Stimulated activated CD4-positive, alpha-beta T cell treated with anti-CD3 and anti-CD28 coated beads, Interleukin-2, amount 100 ng/mL, for 48 hours (primary cell): Measurements from ENCODE around the gene ZNF174.
A peak's percentile ranks its signal among the peaks of the same experiment; 100 is the strongest.

Source experiments
- DNase-seq, 2 donors: peaks; one replicate each; pipeline ENCODE4 v3.0.0-alpha.2; 2020

Gene ZNF174

GRCh38 chr16:3400779-3401688 lies at the start of gene ZNF174, which contains the start of gene ZSCAN32:
Gene ZNF174, plus strand, starts transcription at chr16:3401215. Its CDS starts 790 bp downstream, at chr16:3402005.
Gene ZSCAN32, minus strand, starts transcription at chr16:3401004. Its CDS starts 3,447 bp downstream, at chr16:3397557.
- peak; percentile 98 for DNase-seq

DNA sequence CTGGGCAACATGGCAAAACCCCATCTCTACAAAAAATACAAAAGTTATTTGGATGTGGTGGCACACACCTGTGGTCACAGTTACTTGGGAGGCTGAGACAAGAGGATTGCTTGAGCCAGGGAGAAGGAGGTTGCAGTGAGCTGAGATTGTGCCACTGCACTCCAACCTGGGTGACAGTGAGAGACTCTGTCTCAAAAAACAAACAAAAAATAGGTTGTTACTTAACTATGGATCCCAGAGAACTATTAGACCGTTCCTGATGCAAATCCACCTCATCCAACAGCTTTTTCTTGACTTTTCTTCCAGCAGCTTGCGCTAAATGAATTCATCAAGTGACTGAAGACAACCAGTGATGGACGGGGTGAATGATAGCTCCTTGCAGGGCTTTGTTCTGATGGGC lies 45.4 kb upstream of the ZNF174 start, which contains the start of gene OR2C1:
Gene OR2C1 (plus strand): TSS at position 301 of the 400 bp plus-strand sequence. CDS start 52 bp downstream, at position 353.
- no peak for DNase-seq

DNA sequence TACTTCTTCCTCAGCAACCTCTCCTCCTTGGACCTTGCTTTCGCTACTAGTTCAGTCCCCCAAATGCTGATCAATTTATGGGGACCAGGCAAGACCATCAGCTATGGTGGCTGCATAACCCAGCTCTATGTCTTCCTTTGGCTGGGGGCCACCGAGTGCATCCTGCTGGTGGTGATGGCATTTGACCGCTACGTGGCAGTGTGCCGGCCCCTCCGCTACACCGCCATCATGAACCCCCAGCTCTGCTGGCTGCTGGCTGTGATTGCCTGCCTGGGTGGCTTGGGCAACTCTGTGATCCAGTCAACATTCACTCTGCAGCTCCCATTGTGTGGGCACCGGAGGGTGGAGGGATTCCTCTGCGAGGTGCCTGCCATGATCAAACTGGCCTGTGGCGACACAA lies 44.9 kb upstream of the ZNF174 start:
- DNase-seq = no peak

- DNase-seq = no peak
Observed at GRCh38 chr16:3358871-3359270, 42.1 kb upstream of the ZNF174 start.

- no peak for DNase-seq
Observed at GRCh38 chr16:3362931-3363330, 38.1 kb upstream of the ZNF174 start.

GRCh38 chr16:3363793-3364192 lies 37.2 kb upstream of the ZNF174 start:
- DNase-seq = no peak

- DNase-seq = peak; percentile 71 to 73
Observed at GRCh38 chr16:3364774-3365427, 36.1 kb upstream of the ZNF174 start.

DNA sequence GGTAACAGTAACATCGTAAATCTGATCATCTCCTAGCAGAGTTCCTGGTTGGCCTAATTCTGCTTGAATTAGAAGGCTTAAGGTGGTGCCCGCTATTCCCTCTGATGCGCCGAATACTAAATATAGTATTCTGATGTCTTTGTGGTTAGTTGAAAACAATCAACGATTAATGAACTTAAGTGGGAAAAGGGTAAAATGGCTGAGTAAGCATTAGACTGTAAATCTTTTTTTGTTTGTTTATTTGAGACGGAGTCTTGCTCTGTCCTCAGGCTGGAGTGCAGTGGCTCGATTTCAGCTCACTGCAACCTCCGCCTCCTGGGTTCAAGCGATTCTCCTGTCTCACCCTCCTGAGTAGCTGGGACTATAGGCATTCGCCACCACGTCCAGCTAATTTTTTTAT lies 31.9 kb upstream of the ZNF174 start:
- no peak for DNase-seq

DNA sequence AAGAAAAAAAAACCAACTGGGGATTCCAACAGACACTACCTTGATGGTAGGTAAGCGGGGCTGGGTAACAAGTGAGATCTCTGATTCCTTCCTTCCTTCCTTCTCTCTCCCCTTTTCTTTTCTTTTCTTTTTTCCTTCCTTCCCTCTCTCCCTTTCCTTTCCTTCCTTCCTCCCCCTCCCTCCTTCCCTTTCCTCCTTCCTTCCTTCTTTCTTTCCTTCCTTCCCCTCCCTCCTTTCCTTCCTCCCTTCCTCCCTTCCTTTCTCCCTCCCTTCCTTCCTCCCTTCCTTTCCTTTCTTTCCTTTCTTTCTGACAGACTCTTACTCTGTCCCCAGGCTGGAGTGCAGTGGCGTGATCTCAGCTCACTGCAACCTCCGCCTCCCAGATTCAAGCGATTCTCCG lies 25.3 kb upstream of the ZNF174 start:
- DNase-seq = no peak

DNA sequence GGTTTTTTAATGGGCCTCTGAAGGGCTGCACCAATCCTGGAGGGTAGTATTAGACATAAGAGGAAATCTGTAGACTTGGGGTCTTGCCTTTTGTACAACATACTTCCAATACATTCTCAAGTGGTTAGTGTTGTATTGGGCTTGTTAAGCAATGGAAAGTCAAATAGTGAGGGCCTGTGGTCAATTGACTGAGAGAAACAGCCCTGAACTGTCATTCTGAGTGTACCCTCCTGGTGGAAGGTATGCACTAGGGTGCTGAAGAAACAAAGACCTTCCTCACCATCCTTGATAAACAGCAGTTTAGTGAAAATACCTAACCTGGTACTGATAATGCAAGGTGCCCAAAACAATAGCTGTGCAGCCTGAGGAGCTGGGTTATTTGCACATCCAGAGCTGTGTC lies 23.1 kb upstream of the ZNF174 start:
- no peak for DNase-seq

GRCh38 chr16:3383045-3383448 lies 18.0 kb upstream of the ZNF174 start:
- DNase-seq = no peak

- DNase-seq = no peak
Observed at GRCh38 chr16:3388325-3388724, 12.7 kb upstream of the ZNF174 start.

DNA sequence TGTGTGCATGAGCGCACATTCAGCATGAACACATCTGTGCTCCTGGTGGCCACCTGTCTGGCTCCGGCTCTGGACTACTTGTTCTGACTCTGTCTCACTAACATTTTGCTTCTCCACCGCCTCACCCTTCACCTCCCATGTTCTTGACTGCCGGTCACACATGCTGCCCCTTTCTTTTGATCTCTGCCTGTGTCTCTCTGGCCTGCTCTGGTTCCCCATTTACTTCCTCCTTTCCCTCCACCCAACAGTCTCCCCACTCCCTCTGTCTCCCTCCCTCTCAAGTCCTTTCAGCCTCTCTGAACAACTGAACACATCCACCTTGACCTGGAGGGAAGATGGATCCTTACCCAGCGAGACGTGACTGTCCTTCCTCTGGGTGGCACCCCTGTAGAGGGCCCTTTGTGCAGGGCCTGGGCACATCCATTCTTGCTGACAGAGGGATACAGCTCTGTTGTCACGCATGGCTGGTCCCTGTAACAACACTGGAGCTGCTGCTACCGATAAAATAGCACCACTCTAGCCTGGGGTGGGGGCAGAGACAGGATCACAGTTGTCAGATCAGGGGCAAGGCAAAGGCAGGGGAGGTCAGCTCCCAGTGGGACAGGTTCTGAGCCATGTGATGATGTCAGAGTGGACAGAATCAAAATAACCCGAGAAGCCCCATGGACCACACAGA lies 11.2 kb upstream of the ZNF174 start:
- no peak for DNase-seq

GRCh38 chr16:3400446-3400778 lies 603 bp upstream of the ZNF174 start:
- DNase-seq = no peak

DNA sequence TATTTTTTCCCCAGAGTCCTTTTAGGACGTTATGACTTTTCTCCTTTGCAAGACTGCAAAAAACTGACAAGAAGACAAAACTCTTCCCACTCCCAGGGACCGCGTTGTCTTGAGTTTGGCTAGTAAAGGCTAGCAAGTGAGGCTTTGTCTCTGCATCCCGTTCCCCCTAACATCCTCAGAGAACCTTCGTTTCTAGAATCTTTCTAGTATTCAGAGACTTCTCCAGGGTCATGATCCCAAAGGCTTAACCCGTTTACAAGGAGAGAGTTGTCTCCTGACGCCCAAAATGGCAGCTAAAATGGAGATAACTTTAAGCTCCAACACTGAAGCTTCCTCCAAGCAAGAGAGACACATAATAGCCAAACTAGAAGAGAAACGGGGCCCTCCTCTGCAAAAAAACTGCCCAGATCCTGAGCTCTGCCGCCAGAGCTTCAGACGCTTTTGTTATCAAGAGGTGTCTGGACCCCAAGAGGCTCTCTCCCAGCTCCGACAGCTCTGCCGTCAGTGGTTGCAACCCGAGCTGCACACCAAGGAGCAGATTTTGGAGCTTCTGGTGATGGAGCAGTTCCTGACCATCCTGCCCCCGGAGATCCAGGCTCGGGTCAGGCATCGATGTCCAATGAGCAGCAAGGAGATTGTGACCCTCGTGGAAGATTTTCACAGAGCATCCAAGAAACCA lies 843 bp downstream of the ZNF174 start:
- DNase-seq = no peak

- DNase-seq = no peak
Observed at GRCh38 chr16:3408561-3409197, 7.7 kb downstream of the ZNF174 start.

DNA sequence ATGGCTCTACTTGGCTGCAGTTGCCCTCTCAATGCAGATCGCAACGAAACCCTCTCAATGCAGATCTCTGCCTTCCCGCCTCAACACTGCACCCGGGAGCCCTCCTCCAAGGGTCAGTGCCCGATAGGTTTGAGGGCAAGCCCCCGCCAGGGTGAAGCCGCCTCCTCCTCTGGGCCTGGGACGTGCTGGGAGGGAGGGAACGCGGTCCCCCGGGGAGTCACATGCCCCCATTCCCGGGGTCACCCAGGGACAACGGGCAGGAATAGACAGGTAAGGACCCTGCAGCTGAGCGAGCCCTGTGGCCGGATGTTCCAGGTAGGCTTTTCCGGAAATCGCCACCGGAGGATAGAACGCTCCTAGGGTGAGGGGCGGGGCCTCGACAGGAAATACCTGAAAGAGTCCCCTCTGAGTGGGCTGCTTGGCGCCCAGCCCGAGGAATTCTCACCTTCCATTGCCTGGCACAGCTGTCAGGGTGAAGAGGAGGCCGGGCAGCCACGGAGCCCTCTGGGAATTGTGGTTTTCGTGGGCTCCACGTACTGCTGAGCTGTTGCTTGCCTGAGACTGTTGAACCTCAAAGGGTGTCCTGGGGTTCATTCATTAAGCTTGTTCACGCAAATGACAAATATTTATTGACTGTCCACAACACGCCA lies 12.8 kb downstream of the ZNF174 start:
- no peak for DNase-seq

- peak; percentile 46 to 54 for DNase-seq
Observed at GRCh38 chr16:3431779-3432219, 30.8 kb downstream of the ZNF174 start.

DNA sequence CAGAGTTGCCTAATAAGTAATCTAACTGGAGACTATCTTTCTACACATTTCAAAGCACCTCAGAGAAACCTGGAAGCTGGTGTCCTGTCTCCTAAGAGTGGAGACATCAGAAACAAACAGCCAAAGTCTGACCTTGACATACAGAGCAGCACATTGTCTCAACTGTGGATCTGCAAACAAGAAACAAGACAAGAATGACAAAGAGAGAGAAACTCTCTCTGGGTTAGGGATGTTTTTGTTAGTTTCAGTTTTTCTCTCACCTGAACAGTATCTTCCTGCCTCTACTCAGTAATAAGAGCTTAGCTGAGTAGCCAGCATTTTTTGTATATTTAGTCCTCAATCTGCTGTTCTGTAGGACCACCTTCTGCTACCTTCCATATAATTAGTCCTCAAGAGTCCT lies 33.4 kb downstream of the ZNF174 start:
- DNase-seq = no peak

GRCh38 chr16:3439637-3440036 lies 38.6 kb downstream of the ZNF174 start:
- DNase-seq = no peak

GRCh38 chr16:3443108-3444031 lies 42.4 kb downstream of the ZNF174 start, which contains the start of the genes NAA60 and ZNF597:
Gene NAA60, plus strand, starts transcription at chr16:3443680. Its CDS starts 32,548 bp downstream, at chr16:3476228.
Gene ZNF597, minus strand, starts transcription at chr16:3443504. Its CDS starts 351 bp downstream, at chr16:3443153.
- DNase-seq = peak; percentile 60 to 68
